DOHH2 (cell line): Measurements from ENCODE around the gene SLC6A19.

Experiments
- H3F3A ChIP-seq: fragments of 200-600 bp; sonication (generic), shearing (Covaris generic); 2 replicates; pipeline ENCODE4 v1.6.0; 2016; ENCODE audit warnings: antibody characterized with exemption, mild to moderate bottlenecking; ENCODE audit not compliant: control insufficient read depth, insufficient read depth
- H3K27ac ChIP-seq: fragments of 200-600 bp; sonication (generic); 2 replicates; pipeline ENCODE4 v1.5.1; 2014; ENCODE audit warnings: low read depth, mild to moderate bottlenecking, low read length, moderate library complexity
- H3K27me3 ChIP-seq: fragments of 200-600 bp; sonication (generic); 2 replicates; pipeline ENCODE4 v1.6.1; 2014; ENCODE audit warnings: mild to moderate bottlenecking, low read length, mixed read lengths; ENCODE audit not compliant: control insufficient read depth
- H3K36me3 ChIP-seq: fragments of 200-600 bp; sonication (generic); 2 replicates; pipeline ENCODE4 v1.6.1; 2014; ENCODE audit warnings: mild to moderate bottlenecking, low read length, moderate library complexity, mixed read lengths; ENCODE audit not compliant: control insufficient read depth
- H3K4me1 ChIP-seq: fragments of 200-600 bp; sonication (generic); 2 replicates; pipeline ENCODE4 v1.6.1; 2014; ENCODE audit warnings: mild to moderate bottlenecking, low read length, mixed read lengths; ENCODE audit not compliant: control insufficient read depth
- H3K4me2 ChIP-seq: fragments of 200-600 bp; sonication (generic); 2 replicates; pipeline ENCODE4 v1.6.0; 2014; ENCODE audit warnings: mild to moderate bottlenecking, low read length, moderate library complexity
- H3K4me3 ChIP-seq: fragments of 200-600 bp; sonication (generic); 2 replicates; pipeline ENCODE4 v1.5.1; 2014; ENCODE audit warnings: mild to moderate bottlenecking, low read length, mixed read lengths
- H3K79me2 ChIP-seq: fragments of 200-600 bp; sonication (generic); 2 replicates; pipeline ENCODE4 v1.6.1; 2014; ENCODE audit warnings: mild to moderate bottlenecking, low read length, mixed read lengths; ENCODE audit not compliant: control insufficient read depth
- H3K9me2 ChIP-seq: fragments of 200-600 bp; sonication (generic); replicated peaks from 2 replicates; pipeline ENCODE4 v1.6.1; 2014; ENCODE audit warnings: mild to moderate bottlenecking, low read length, mixed read lengths; ENCODE audit not compliant: control insufficient read depth
- H3K9me3 ChIP-seq: fragments of 200-600 bp; sonication (generic); 2 replicates; pipeline ENCODE4 v1.6.1; 2014; ENCODE audit warnings: antibody characterized with exemption, low read length, mixed read lengths; ENCODE audit not compliant: control insufficient read depth, insufficient read depth
- H4K20me1 ChIP-seq: fragments of 200-600 bp; sonication (generic); 2 replicates; pipeline ENCODE4 v1.6.0; 2014; ENCODE audit warnings: low read depth, mild to moderate bottlenecking, antibody characterized with exemption, low read length, moderate library complexity; ENCODE audit not compliant: control insufficient read depth, insufficient read depth
- CTCF ChIP-seq: fragments of 200-600 bp; sonication (generic); IDR thresholded peaks from one replicate; pipeline ENCODE4 v1.5.1; 2014; ENCODE audit warnings: antibody characterized with exemption, mild to moderate bottlenecking, low read depth, low read length; ENCODE audit not compliant: poor library complexity, severe bottlenecking
- EZH2phosphoT487 ChIP-seq: fragments of 200-600 bp; sonication (generic); IDR thresholded peaks from 2 replicates; pipeline ENCODE4 v1.6.1; 2017; ENCODE audit warnings: borderline replicate concordance, mild to moderate bottlenecking, antibody characterized with exemption, low read length, moderate library complexity, mixed read lengths

Gene SLC6A19

GRCh38 chr5:1159774-1160406 lies 41.5 kb upstream of the SLC6A19 start:
- no peak for TF ChIP-seq EZH2phosphoT487
- TF ChIP-seq CTCF = no peak
- Histone ChIP-seq H3K27ac (no peak overlapping the region), H3F3A (no peaks in the 10 kb centered on the region), H3K27me3 (no peaks in the 10 kb centered on the region), H3K36me3 (no peaks in the 10 kb centered on the region), H4K20me1 (no peaks in the 10 kb centered on the region), H3K4me1 (no peaks in the 10 kb centered on the region), H3K4me2 (no peak overlapping the region), H3K9me2 (no peaks in the 10 kb centered on the region), H3K79me2 (no peaks in the 10 kb centered on the region), H3K9me3 (no peaks in the 10 kb centered on the region), H3K4me3 (no peak overlapping the region)

GRCh38 chr5:1161108-1161832 lies 40.1 kb upstream of the SLC6A19 start:
- Histone ChIP-seq H3K27ac (no peak overlapping the region), H3F3A (no peaks in the 10 kb centered on the region), H3K4me2 (no peak overlapping the region), H4K20me1 (no peaks in the 10 kb centered on the region), H3K27me3 (no peaks in the 10 kb centered on the region), H3K4me1 (no peaks in the 10 kb centered on the region), H3K9me2 (no peaks in the 10 kb centered on the region), H3K9me3 (no peaks in the 10 kb centered on the region), H3K79me2 (no peaks in the 10 kb centered on the region), H3K4me3 (no peak overlapping the region), H3K36me3 (no peaks in the 10 kb centered on the region)
- no peak for TF ChIP-seq EZH2phosphoT487
- no peak for TF ChIP-seq CTCF

- H3K4me2 ChIP-seq = no peak overlapping the region
- TF ChIP-seq EZH2phosphoT487 (no peak), CTCF (no peak)
- no peak overlapping the region for H3K27ac ChIP-seq
Observed at GRCh38 chr5:1161833-1162229, 39.6 kb upstream of the SLC6A19 start.

More at GRCh38 chr5:1161833-1162229, 39.6 kb upstream of the SLC6A19 start:
- H3K9me2 ChIP-seq = no peaks in the 10 kb centered on the region
- no peaks in the 10 kb centered on the region for H3K4me1 ChIP-seq
- H4K20me1 ChIP-seq = no peaks in the 10 kb centered on the region
- no peaks in the 10 kb centered on the region for H3K79me2 ChIP-seq
- H3K9me3 ChIP-seq = no peaks in the 10 kb centered on the region
- H3K4me3 ChIP-seq = no peak overlapping the region
- H3F3A ChIP-seq = no peaks in the 10 kb centered on the region
- H3K36me3 ChIP-seq = no peaks in the 10 kb centered on the region
- no peaks in the 10 kb centered on the region for H3K27me3 ChIP-seq
